Stimulated activated CD4-positive, alpha-beta T cell treated with anti-CD3 and anti-CD28 coated beads, Interleukin-12 subunit alpha, Interleukin-12 subunit beta, amount 100 ng/mL, for 4 hours (primary cell): ENCODE measurements around the gene FREY1.

Source experiments
- DNase-seq: peaks from one replicate; pipeline ENCODE4 v3.0.0-alpha.2; 2020

Gene FREY1

GRCh38 chr11:45860764-45861510, 46.1 kb downstream of the FREY1 start:
- DNase-seq = no peak

DNA sequence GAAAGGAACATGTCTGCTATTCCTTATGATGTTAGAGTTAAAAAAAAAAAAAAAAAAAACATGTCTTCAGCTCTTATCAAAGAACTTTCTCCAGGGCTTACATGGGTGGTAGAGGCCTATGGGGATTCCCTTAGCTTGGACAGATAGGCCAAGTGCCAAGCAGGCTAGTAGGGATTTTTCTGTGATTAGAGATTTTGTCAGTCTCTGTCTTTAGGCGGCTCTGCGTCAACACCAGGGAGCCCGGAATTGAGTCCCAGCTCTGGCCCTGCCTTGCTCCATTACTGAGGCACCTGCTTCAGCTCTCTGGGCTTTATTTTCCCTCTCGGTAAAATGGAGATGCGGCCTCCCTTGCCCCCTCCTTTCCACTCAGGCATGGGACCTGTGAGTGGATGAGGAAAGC, 46.7 kb downstream of the FREY1 start:
- DNase-seq = no peak

GRCh38 chr11:45859661-45860140, 47.4 kb downstream of the FREY1 start:
- no peak for DNase-seq

GRCh38 chr11:45858751-45859398, 48.2 kb downstream of the FREY1 start:
- DNase-seq = no peak

GRCh38 chr11:45857961-45858474, 49.1 kb downstream of the FREY1 start:
- no peak for DNase-seq
